T-helper 1 cell treated with Interleukin-12 subunit alpha and Interleukin-12 subunit beta and Interleukin-4 antibody, amounts not matched to agents 30 ng/mL and 1 ng/mL, for 36 hours (primary cell): ENCODE results near the gene ADAM33. TPM values are rescaled to one million over a fixed set of nuclear protein-coding genes. Genes with fewer than 3 reads are reported as not detected.

Experiments
- intact Hi-C: fragments of 100-400 bp; cut with micrococcal nuclease; formaldehyde crosslinking; loops from one replicate; pipeline ENCODE4 v1.15.1; 2024
- total RNA-seq: library from RNA; stranded (reverse); gene quantifications from 2 replicates; pipeline ENCODE4 v1.2.3, GENCODE V29; 2022

ADAM33 gene
- total RNA-seq, 1 donor from 2014 or later, result not detected

DNA sequence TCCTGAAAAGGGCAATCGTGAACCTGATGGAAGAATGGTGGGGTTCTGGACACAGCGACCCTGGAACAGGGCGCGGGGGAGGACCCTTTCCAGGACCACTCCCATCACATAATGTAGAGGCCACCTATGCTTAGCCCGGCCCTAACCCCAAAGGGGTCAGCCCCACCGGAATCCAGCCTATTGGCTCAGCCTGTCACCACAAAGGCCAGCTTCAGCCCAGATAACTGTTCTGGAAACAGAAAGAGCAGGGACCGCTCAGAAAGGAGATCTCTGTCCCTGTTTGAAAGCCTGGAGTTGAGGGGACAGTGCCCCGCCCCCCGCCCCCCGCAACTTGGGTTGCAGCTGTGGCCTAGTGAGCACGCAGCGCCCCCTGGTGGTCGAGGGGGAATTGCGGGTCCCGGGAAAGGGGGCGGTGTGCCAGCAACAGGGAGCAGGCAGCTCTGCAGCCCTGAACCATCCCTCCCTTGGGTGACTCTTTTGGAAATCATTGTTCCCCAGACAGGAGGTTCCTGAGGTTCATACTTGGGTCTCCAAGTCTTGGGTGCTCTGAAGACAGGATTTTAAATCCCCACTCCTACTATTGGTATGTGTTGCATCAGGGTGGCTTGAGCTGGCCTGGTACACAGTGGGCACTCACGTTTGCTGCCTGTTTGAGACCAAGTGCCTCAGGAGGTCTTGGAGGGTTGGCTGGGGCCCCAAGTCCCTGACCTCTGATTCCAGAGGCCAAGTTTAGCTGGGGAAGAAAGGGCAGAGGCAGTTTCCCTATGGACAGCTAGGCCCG lies 29.1 kb upstream of the ADAM33 start:
- intact Hi-C loops, result loop anchor here (1.0 kb wide), 2 partner anchors 35 to 148 kb away; no protein-coding TSS in a partner anchor

- intact Hi-C loops, result no loop called here
Measured at GRCh38 chr20:3710011-3710466, 28.2 kb upstream of the ADAM33 start.

DNA sequence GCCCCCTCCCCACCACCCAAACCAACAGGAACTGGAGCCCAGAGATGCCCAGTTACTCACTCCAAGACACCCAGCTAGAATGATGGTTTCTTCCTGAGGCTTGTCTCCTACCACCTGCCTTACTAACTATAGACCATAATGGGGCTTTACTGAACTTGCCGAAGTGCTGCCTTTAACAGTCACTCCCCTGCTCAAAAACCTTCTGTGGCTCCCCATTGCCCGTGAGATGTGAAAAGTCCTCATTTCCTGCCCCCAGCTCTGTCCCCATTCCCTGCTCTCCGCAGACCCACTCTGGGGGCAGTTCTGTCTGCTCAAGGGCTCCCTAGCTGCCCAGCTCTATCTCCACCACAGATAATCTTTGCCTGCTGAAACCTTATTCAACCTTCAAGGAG lies 25.7 kb upstream of the ADAM33 start:
- intact Hi-C loops, result no loop called here

GRCh38 chr20:3706774-3707507 lies 25.1 kb upstream of the ADAM33 start:
- intact Hi-C loops, result no loop called here

GRCh38 chr20:3705970-3706739 lies 24.3 kb upstream of the ADAM33 start:
- intact Hi-C loops, result no loop called here

DNA sequence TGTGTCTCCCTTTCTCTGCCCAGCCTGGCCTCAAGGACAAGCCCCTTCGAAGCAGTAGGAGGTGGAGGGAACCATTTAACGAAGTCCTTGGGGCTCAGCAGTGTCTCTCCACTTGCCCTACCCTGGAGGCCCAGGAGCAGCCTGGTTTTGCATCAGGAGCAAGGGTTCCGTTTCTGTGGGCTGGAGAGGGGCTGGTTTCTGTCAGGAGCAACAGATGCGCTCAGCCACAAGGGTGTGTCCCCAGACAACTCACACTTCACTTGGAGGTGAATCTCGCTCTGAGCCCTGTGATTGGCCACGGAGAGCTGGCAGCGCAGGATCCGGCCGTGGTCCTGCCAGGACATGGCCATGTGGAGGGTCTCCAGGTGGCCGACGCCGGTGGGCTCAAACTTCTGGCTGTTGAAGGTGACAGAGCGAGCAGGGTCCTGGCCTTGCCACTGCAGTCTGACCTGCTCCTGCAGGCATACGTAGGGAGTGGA lies 23.7 kb upstream of the ADAM33 start:
- intact Hi-C loops, result no loop called here

GRCh38 chr20:3704087-3704486 lies 22.3 kb upstream of the ADAM33 start:
- intact Hi-C loops, result no loop called here

DNA sequence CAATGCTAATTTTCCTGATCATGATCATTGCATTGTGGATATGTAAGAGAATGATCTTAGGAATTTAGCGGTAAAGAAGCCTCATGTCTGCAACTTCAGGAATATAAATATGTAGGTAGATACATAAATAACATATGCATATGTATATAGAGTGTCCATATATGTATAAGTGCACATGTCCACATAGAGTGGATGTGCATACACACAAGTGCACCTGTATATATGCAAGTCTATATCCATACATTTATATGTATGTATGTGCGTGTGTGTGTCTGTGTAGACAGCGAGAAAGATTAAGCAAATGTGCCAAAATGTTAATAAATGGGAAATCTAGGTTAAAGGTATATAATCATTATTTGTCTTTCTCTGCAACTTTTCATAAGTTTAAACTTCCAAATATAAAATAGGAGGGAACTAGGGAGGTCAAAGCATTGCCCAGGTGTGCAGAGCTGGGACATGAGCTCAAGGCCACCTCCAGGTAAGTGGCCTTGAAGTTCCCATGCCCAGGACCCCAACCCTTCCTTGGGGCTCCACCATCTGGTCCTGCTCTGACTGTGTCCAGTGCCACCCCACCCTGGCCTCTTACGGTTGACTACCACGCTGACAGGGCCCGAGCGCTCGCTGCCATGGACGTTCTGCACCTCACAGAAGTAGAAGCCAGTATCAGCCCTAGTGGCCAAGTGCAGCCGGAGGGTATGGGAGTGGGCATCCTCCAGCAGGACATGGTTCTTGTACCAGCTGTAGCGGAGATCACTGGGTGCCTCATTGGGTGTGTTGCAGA lies 21.0 kb upstream of the ADAM33 start:
- intact Hi-C loops, result no loop called here

- intact Hi-C loops, result no loop called here
Measured at GRCh38 chr20:3701061-3701998, 19.5 kb upstream of the ADAM33 start.

DNA sequence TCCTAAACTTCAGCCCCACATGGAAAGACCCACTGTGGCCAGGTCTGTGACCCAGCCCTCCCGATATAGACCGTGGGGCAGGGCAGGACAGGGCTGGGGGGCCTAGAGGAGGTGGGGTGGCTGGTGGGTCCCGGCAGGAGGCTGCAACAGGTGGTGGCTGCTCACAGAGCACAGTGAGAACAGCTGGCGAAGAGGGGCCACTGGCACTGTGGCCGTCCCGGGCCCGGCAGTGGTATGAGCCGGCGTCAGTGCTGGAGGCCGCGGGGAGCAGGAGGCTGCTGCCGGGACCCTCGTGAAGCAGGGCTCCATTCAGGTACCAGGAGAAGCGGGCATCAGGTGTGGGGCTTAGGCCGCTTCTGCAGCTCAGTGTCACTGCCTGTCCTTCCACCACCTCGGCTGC lies 17.2 kb upstream of the ADAM33 start:
- intact Hi-C loops, result no loop called here

GRCh38 chr20:3698591-3699001 lies 16.8 kb upstream of the ADAM33 start:
- intact Hi-C loops, result no loop called here

GRCh38 chr20:3697588-3698305 lies 15.9 kb upstream of the ADAM33 start:
- intact Hi-C loops, result no loop called here

DNA sequence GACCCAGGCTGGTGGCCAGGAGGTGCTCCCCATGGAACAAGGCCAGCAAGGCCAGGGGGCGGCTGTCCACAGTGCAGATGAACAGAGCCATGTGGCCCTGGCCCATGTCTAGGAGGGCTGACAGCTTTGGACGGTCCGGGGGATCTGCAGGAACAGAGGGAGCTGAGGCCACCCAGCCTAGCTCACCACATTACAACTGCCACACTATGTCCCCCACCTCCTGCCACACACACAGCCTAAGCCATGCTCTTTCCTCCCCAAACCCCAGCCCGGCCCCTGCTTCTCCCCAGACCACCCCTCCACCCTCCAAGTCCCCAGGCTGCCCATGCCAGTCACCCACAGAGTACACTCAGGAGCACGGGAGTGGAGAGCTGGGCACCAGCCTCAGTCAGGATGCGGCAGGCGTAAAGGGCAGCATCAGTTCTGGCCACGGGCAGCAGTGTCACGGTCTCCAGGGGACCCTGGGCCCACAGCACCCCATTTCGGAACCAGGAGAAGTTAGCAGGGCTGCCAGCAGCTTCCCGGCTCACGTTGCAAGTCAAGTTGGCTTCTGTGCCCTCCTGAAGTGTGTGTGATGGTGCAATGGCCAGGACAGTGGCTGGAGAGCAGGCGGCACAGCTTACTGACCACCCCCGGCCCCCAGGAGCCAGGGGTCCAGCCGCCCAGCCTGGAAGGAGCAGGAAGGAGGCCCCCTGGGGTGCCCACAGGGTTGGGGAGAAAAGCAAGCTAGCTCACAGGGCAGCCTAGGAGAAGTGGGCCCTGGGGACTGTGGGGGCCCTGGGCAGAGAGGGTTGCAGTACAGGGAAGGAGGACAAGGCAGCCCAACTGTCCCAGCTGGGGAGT lies 15.2 kb upstream of the ADAM33 start:
- intact Hi-C loops, result no loop called here

- intact Hi-C loops, result no loop called here
Measured at GRCh38 chr20:3696200-3696599, 14.4 kb upstream of the ADAM33 start.

GRCh38 chr20:3694864-3695263 lies 13.1 kb upstream of the ADAM33 start:
- intact Hi-C loops, result no loop called here

DNA sequence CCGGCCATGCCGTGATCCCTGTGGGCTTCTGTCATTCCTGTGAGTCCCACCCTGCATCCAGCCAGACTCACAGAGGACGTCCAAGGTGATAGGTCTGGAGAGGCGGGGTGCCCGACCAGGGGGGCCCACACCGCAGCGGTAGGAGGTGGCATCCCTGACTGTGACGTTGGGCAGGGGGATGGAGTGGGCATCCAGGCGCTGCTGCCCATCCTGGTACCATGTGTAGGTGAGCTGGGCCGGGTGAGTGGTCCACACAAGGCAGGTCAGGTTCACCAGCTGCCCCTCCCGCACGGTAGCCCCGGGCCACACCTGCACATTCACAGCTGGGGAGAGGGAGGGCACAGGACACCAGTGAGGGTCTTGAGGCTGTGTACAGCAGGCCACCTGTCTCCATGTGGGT lies 11.6 kb upstream of the ADAM33 start:
- intact Hi-C loops, result no loop called here

GRCh38 chr20:3692706-3693294 lies 11.0 kb upstream of the ADAM33 start:
- intact Hi-C loops, result no loop called here

GRCh38 chr20:3691897-3692296 lies 10.1 kb upstream of the ADAM33 start:
- intact Hi-C loops, result no loop called here
